Measurements from ENCODE around the gene ABAT. TPM values are rescaled to one million over a fixed set of nuclear protein-coding genes. Genes with fewer than 3 reads are reported as not detected.
"Not testable (repeated sequence)": the region's sequence is repeated elsewhere in the genome, so short reads cannot be mapped to it uniquely, and the experiment has no call there.

Gene ABAT
- total and polyA plus RNA-seq, 2 experiments from 2014 or later = 4.7 to 8.0 TPM

GRCh38 chr16:8739989-8740704 is 65.7 kb downstream of the ABAT start:
- no peaks in the 10 kb centered on the region for H4K20me1 ChIP-seq (ENCODE audit: insufficient read depth)
- TF ChIP-seq EZH2phosphoT487 (IDR thresholded peaks at IDR 0.05; ENCODE audit: insufficient read depth, low read depth) (no peak), EZH2 (IDR thresholded peaks at IDR 0.05; ENCODE audit: insufficient read depth, poor library complexity, severe bottlenecking) (no peak)
- H3K4me3 ChIP-seq = no peak overlapping the region
- H3K79me2 ChIP-seq (ENCODE audit: insufficient read depth) = no peaks in the 10 kb centered on the region
- H3K9ac ChIP-seq = no peak overlapping the region
- DNase-seq = no peak
- no peaks in the 10 kb centered on the region for H3K9me2 ChIP-seq (ENCODE audit: insufficient read depth)
- H3K36me3 ChIP-seq (ENCODE audit: low read depth) = no peaks in the 10 kb centered on the region
- H3K4me1 ChIP-seq (ENCODE audit: insufficient read depth) = no peaks in the 10 kb centered on the region
- no peak overlapping the region for H3K27ac ChIP-seq
- 73 to 77% methylated on average over 13 of the region's 13 CpGs for WGBS, 2 experiments (ENCODE audit: low coverage in 1 of 2, low lambda C conversion rate in 2 of 2, missing lambda C conversion rate in 2 of 2)
- no peaks in the 10 kb centered on the region for H3K9me3 ChIP-seq (ENCODE audit: low read depth)
- H2AFZ ChIP-seq = no peak overlapping the region
- in situ Hi-C loops (cut with MboI) = no loop called here
- no peak overlapping the region for H3K4me2 ChIP-seq (ENCODE audit: unreplicated experiment)
- no peaks in the 10 kb centered on the region for H3F3A ChIP-seq (ENCODE audit: insufficient read depth)
- no peaks in the 10 kb centered on the region for H3K27me3 ChIP-seq (replicated peaks; ENCODE audit: insufficient read depth)

GRCh38 chr16:8740775-8741355 is 66.4 kb downstream of the ABAT start:
- H3F3A ChIP-seq (ENCODE audit: insufficient read depth) = no peaks in the 10 kb centered on the region
- no peak overlapping the region for H3K4me3 ChIP-seq
- H3K36me3 ChIP-seq (ENCODE audit: low read depth) = no peaks in the 10 kb centered on the region
- no peak overlapping the region for H2AFZ ChIP-seq
- H3K4me1 ChIP-seq (ENCODE audit: insufficient read depth) = no peaks in the 10 kb centered on the region
- H3K9me3 ChIP-seq (ENCODE audit: low read depth) = no peaks in the 10 kb centered on the region
- H3K79me2 ChIP-seq (ENCODE audit: insufficient read depth) = no peaks in the 10 kb centered on the region
- no peak for DNase-seq
- no peaks in the 10 kb centered on the region for H4K20me1 ChIP-seq (ENCODE audit: insufficient read depth)
- no peaks in the 10 kb centered on the region for H3K27me3 ChIP-seq (replicated peaks; ENCODE audit: insufficient read depth)
- no peaks in the 10 kb centered on the region for H3K9me2 ChIP-seq (ENCODE audit: insufficient read depth)
- no peak overlapping the region for H3K9ac ChIP-seq
- in situ Hi-C loops (cut with MboI) = no loop called here
- H3K4me2 ChIP-seq (ENCODE audit: unreplicated experiment) = no peak overlapping the region
- 56% methylated on average over 6 of the region's 6 CpGs for WGBS, 2 experiments (ENCODE audit: low coverage in 1 of 2, low lambda C conversion rate in 2 of 2, missing lambda C conversion rate in 2 of 2)
- no peak for TF ChIP-seq EZH2phosphoT487 (IDR thresholded peaks at IDR 0.05; ENCODE audit: insufficient read depth, low read depth)
- TF ChIP-seq EZH2 (IDR thresholded peaks at IDR 0.05; ENCODE audit: insufficient read depth, poor library complexity, severe bottlenecking) = no peak
- no peak overlapping the region for H3K27ac ChIP-seq

GRCh38 chr16:8741636-8742035 is 67.2 kb downstream of the ABAT start:
- Histone ChIP-seq H3K36me3 (ENCODE audit: low read depth) (no peaks in the 10 kb centered on the region), H3K9ac (no peak overlapping the region), H3K4me1 (ENCODE audit: insufficient read depth) (no peaks in the 10 kb centered on the region), H3F3A (ENCODE audit: insufficient read depth) (no peaks in the 10 kb centered on the region), H3K4me3 (no peak overlapping the region), H4K20me1 (ENCODE audit: insufficient read depth) (no peaks in the 10 kb centered on the region), H3K9me3 (ENCODE audit: low read depth) (no peaks in the 10 kb centered on the region), H3K9me2 (ENCODE audit: insufficient read depth) (no peaks in the 10 kb centered on the region), H3K27me3 (replicated peaks; ENCODE audit: insufficient read depth) (no peaks in the 10 kb centered on the region), H2AFZ (no peak overlapping the region), H3K79me2 (ENCODE audit: insufficient read depth) (no peaks in the 10 kb centered on the region), H3K4me2 (ENCODE audit: unreplicated experiment) (no peak overlapping the region), H3K27ac (no peak overlapping the region)
- in situ Hi-C loops (cut with MboI) = no loop called here
- DNase-seq = no peak
- WGBS, 2 experiments (ENCODE audit: low coverage in 1 of 2, low lambda C conversion rate in 2 of 2, missing lambda C conversion rate in 2 of 2) = 88 to 92% methylated on average over 2 of the region's 2 CpGs
- TF ChIP-seq EZH2phosphoT487 (IDR thresholded peaks at IDR 0.05; ENCODE audit: insufficient read depth, low read depth) = no peak
- no peak for TF ChIP-seq EZH2 (IDR thresholded peaks at IDR 0.05; ENCODE audit: insufficient read depth, poor library complexity, severe bottlenecking)

- Histone ChIP-seq H3K9ac (no peak overlapping the region), H2AFZ (no peak overlapping the region), H3K27me3 (replicated peaks; ENCODE audit: insufficient read depth) (no peaks in the 10 kb centered on the region), H4K20me1 (ENCODE audit: insufficient read depth) (no peaks in the 10 kb centered on the region), H3K4me3 (no peak overlapping the region), H3K9me2 (ENCODE audit: insufficient read depth) (no peaks in the 10 kb centered on the region), H3K4me1 (ENCODE audit: insufficient read depth) (no peaks in the 10 kb centered on the region), H3F3A (ENCODE audit: insufficient read depth) (no peaks in the 10 kb centered on the region), H3K79me2 (ENCODE audit: insufficient read depth) (no peaks in the 10 kb centered on the region), H3K9me3 (ENCODE audit: low read depth) (no peaks in the 10 kb centered on the region), H3K36me3 (ENCODE audit: low read depth) (no peaks in the 10 kb centered on the region), H3K4me2 (ENCODE audit: unreplicated experiment) (no peak overlapping the region), H3K27ac (no peak overlapping the region)
- in situ Hi-C loops (cut with MboI) = no loop called here
- no peak for TF ChIP-seq EZH2phosphoT487 (IDR thresholded peaks at IDR 0.05; ENCODE audit: insufficient read depth, low read depth)
- TF ChIP-seq EZH2 (IDR thresholded peaks at IDR 0.05; ENCODE audit: insufficient read depth, poor library complexity, severe bottlenecking) = no peak
- whole genome bisulfite sequencing, 2 experiments (ENCODE audit: low coverage in 1 of 2, low lambda C conversion rate in 2 of 2, missing lambda C conversion rate in 2 of 2) = 47 to 64% methylated on average over 7 to 8 of the region's 8 CpGs
- no peak for DNase-seq
These were observed 67.7 kb downstream of the ABAT start for GRCh38 chr16:8742068-8742467.

GRCh38 chr16:8748944-8749343 is 74.5 kb downstream of the ABAT start:
- H2AFZ ChIP-seq; in situ Hi-C loops (cut with MboI); H3K27ac ChIP-seq; DNase-seq; H3F3A ChIP-seq (ENCODE audit: insufficient read depth); H3K36me3 ChIP-seq (ENCODE audit: low read depth); H3K4me3 ChIP-seq; H3K4me2 ChIP-seq (ENCODE audit: unreplicated experiment); H3K27me3 ChIP-seq (replicated peaks; ENCODE audit: insufficient read depth); H3K4me1 ChIP-seq (ENCODE audit: insufficient read depth); H3K9me3 ChIP-seq (ENCODE audit: low read depth); H3K79me2 ChIP-seq (ENCODE audit: insufficient read depth); H3K9me2 ChIP-seq (ENCODE audit: insufficient read depth); H3K9ac ChIP-seq; H4K20me1 ChIP-seq (ENCODE audit: insufficient read depth): not testable (repeated sequence)
- WGBS, 2 experiments (ENCODE audit: low coverage in 1 of 2, low lambda C conversion rate in 2 of 2, missing lambda C conversion rate in 2 of 2) = 73 to 78% methylated on average over 9 of the region's 9 CpGs
